ENCODE data around the gene CYFIP2. TPM values are rescaled to one million over a fixed set of nuclear protein-coding genes. Genes with fewer than 3 reads are reported as not detected.

The CYFIP2 gene
- polyA plus RNA-seq, 1 donor from 2014 or later: 59.7 TPM

DNA sequence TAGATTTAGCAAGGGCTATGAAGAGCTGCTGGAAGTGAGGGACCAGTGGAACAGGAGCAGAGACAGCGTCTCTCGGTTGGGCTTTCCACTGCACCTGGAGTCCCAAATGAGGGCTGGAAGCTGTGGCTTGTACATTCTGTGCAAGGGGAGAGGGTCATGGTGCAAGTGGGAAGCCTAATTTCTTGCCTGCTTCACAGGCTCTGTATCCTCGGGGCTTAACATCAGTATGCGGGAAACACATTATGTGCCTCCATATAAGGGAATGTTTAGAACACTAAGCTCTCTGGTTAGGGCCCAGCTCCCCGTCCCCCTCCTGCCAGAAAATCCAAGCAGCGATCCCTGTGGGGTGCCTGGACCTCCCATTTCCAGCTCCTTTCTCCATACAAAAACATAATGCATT lies 105.0 kb downstream of the CYFIP2 start:
- Histone ChIP-seq H3K4me2 (ENCODE audit: low read length) (peak overlapping the region; percentile 17), H2AFZ (ENCODE audit: low read depth, low read length) (no peak overlapping the region), H3K27ac (ENCODE audit: low read length) (peak overlapping the region; percentile 86), H4K20me1 (ENCODE audit: insufficient read depth) (no peaks in the 10 kb centered on the region), H3F3A (ENCODE audit: insufficient read depth, low read length, poor library complexity, severe bottlenecking) (no peaks in the 10 kb centered on the region), H3K79me2 (replicated peaks; ENCODE audit: insufficient read depth, low read length) (no peaks in the 10 kb centered on the region), H3K9me3 (ENCODE audit: low read length) (no peaks in the 10 kb centered on the region), H3K27me3 (ENCODE audit: insufficient read depth, low read depth, low read length) (no peaks in the 10 kb centered on the region), H3K36me3 (ENCODE audit: insufficient read depth, low read length) (peaks cover 9% of the 10 kb centered on the region), H3K9ac (ENCODE audit: low read length) (peak overlapping the region; percentile 55), H3K4me3 (ENCODE audit: low read length) (peak overlapping the region; percentile 32), H3K9me2 (ENCODE audit: insufficient read depth, low read length) (no peaks in the 10 kb centered on the region)
- TF ChIP-seq MXI1 (conservative IDR thresholded peaks at IDR 0.05; ENCODE audit: poor library complexity, severe bottlenecking) (no peak), TAF1 (IDR thresholded peaks at IDR 0.05; ENCODE audit: low read depth) (no peak), SMC3 (conservative IDR thresholded peaks at IDR 0.05; ENCODE audit: poor library complexity) (no peak), EZH2 (IDR thresholded peaks at IDR 0.05; ENCODE audit: borderline replicate concordance, insufficient read depth, low read length, poor library complexity, severe bottlenecking) (no peak), EP300 (conservative IDR thresholded peaks at IDR 0.05; ENCODE audit: poor library complexity, severe bottlenecking) (no peak), RAD21 (conservative IDR thresholded peaks at IDR 0.05) (no peak), POLR2AphosphoS5 (IDR thresholded peaks at IDR 0.05) (no peak)
- TF ChIP-seq, protein P1, sequence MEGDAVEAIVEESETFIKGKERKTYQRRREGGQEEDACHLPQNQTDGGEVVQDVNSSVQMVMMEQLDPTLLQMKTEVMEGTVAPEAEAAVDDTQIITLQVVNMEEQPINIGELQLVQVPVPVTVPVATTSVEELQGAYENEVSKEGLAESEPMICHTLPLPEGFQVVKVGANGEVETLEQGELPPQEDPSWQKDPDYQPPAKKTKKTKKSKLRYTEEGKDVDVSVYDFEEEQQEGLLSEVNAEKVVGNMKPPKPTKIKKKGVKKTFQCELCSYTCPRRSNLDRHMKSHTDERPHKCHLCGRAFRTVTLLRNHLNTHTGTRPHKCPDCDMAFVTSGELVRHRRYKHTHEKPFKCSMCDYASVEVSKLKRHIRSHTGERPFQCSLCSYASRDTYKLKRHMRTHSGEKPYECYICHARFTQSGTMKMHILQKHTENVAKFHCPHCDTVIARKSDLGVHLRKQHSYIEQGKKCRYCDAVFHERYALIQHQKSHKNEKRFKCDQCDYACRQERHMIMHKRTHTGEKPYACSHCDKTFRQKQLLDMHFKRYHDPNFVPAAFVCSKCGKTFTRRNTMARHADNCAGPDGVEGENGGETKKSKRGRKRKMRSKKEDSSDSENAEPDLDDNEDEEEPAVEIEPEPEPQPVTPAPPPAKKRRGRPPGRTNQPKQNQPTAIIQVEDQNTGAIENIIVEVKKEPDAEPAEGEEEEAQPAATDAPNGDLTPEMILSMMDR (IDR thresholded peaks at IDR 0.05; ENCODE audit: poor library complexity, severe bottlenecking): no peak
- TF ChIP-seq, protein P2, sequence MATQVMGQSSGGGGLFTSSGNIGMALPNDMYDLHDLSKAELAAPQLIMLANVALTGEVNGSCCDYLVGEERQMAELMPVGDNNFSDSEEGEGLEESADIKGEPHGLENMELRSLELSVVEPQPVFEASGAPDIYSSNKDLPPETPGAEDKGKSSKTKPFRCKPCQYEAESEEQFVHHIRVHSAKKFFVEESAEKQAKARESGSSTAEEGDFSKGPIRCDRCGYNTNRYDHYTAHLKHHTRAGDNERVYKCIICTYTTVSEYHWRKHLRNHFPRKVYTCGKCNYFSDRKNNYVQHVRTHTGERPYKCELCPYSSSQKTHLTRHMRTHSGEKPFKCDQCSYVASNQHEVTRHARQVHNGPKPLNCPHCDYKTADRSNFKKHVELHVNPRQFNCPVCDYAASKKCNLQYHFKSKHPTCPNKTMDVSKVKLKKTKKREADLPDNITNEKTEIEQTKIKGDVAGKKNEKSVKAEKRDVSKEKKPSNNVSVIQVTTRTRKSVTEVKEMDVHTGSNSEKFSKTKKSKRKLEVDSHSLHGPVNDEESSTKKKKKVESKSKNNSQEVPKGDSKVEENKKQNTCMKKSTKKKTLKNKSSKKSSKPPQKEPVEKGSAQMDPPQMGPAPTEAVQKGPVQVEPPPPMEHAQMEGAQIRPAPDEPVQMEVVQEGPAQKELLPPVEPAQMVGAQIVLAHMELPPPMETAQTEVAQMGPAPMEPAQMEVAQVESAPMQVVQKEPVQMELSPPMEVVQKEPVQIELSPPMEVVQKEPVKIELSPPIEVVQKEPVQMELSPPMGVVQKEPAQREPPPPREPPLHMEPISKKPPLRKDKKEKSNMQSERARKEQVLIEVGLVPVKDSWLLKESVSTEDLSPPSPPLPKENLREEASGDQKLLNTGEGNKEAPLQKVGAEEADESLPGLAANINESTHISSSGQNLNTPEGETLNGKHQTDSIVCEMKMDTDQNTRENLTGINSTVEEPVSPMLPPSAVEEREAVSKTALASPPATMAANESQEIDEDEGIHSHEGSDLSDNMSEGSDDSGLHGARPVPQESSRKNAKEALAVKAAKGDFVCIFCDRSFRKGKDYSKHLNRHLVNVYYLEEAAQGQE (IDR thresholded peaks at IDR 0.05; ENCODE audit: borderline replicate concordance): no peak

- Histone ChIP-seq H3K9ac (ENCODE audit: low read length) (peak overlapping the region; percentile 55), H3K27me3 (ENCODE audit: insufficient read depth, low read depth, low read length) (no peaks in the 10 kb centered on the region), H3K9me2 (ENCODE audit: insufficient read depth, low read length) (no peaks in the 10 kb centered on the region), H4K20me1 (ENCODE audit: insufficient read depth) (no peaks in the 10 kb centered on the region), H3K79me2 (replicated peaks; ENCODE audit: insufficient read depth, low read length) (no peaks in the 10 kb centered on the region), H3K4me3 (ENCODE audit: low read length) (no peak overlapping the region), H2AFZ (ENCODE audit: low read depth, low read length) (no peak overlapping the region), H3K4me2 (ENCODE audit: low read length) (no peak overlapping the region), H3K27ac (ENCODE audit: low read length) (peak overlapping the region; percentile 86), H3K36me3 (ENCODE audit: insufficient read depth, low read length) (peaks cover 12% of the 10 kb centered on the region), H3K9me3 (ENCODE audit: low read length) (no peaks in the 10 kb centered on the region), H3F3A (ENCODE audit: insufficient read depth, low read length, poor library complexity, severe bottlenecking) (no peaks in the 10 kb centered on the region)
- TF ChIP-seq RAD21 (conservative IDR thresholded peaks at IDR 0.05) (no peak), POLR2AphosphoS5 (IDR thresholded peaks at IDR 0.05) (no peak), SMC3 (conservative IDR thresholded peaks at IDR 0.05; ENCODE audit: poor library complexity) (no peak), EP300 (conservative IDR thresholded peaks at IDR 0.05; ENCODE audit: poor library complexity, severe bottlenecking) (no peak)
- TF ChIP-seq, protein P1 (IDR thresholded peaks at IDR 0.05; ENCODE audit: poor library complexity, severe bottlenecking): no peak
Observed at GRCh38 chr5:157371655-157372471, 105.9 kb downstream of the CYFIP2 start.
